ENCODE results near the gene GSTM4.

DNA sequence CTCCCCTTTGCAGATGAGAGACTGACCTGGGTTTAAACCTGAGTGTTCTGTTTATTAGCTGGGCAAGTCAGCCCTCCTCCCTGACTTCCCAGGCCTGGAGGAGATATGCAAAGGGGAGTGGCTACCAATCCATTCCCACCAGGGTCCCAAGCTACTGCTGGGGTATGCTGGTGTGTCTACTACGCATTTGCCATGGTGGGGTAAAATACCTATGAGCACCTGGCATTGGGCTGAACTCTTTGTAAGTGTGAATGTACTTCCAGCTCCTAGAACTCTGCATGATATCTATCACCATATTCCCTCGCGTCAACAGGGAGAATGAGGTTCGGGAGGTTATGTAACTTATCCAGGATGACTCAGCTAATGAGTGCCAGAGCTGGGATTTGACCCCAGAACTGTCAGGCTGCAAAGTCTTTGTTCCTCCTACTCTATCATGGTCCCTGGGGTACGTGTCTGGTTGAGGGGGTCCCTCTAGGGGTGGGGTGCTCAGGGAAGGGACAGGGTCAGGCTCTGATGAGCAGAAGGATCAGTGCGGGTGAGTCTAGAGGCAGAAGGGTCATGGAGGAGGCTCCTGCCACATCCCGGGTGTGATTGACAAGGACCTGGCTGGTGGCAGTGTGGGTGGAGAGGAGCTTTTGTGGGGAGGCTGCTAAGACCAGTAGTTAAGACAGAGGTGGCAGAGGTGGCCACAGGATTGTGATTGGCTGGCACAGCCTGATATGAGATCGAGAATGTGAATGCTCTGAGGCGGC lies 19.5 kb upstream of the GSTM4 start:
- TF ChIP-seq, protein P1, sequence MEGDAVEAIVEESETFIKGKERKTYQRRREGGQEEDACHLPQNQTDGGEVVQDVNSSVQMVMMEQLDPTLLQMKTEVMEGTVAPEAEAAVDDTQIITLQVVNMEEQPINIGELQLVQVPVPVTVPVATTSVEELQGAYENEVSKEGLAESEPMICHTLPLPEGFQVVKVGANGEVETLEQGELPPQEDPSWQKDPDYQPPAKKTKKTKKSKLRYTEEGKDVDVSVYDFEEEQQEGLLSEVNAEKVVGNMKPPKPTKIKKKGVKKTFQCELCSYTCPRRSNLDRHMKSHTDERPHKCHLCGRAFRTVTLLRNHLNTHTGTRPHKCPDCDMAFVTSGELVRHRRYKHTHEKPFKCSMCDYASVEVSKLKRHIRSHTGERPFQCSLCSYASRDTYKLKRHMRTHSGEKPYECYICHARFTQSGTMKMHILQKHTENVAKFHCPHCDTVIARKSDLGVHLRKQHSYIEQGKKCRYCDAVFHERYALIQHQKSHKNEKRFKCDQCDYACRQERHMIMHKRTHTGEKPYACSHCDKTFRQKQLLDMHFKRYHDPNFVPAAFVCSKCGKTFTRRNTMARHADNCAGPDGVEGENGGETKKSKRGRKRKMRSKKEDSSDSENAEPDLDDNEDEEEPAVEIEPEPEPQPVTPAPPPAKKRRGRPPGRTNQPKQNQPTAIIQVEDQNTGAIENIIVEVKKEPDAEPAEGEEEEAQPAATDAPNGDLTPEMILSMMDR (conservative IDR thresholded peaks at IDR 0.05; ENCODE audit: low read depth, low read length) = no peak
- no peak for TF ChIP-seq EZH2 (IDR thresholded peaks at IDR 0.05; ENCODE audit: borderline replicate concordance, low read depth, low read length, poor library complexity, severe bottlenecking)

Data from A673 (cell line).